Muscle of arm (tissue), 12 donors: ENCODE results near the gene TIMMDC1. TPM values are rescaled to one million over a fixed set of nuclear protein-coding genes. Genes with fewer than 3 reads are reported as not detected.
A peak's percentile ranks its signal among the peaks of the same experiment; 100 is the strongest.
"Not testable (repeated sequence)": the region's sequence is repeated elsewhere in the genome, so short reads cannot be mapped to it uniquely, and the experiment has no call there.

Source experiments
- DNase-seq: peaks from one replicate; pipeline ENCODE4 v3.0.0-alpha.2; 2013
- polyA plus RNA-seq, 12 donors: library from polyadenylated mRNA; unstranded; fragments of 120-200 nt; gene quantifications; one replicate each; pipeline ENCODE4 v1.2.1, GENCODE V29; 2013; ENCODE audit not compliant: insufficient read length in 12 of 12

TIMMDC1 gene
- polyA plus RNA-seq, 12 donors: 65.4 to 1,063 (median 80.6) TPM

GRCh38 chr3:119506631-119507030, 8.3 kb downstream of the TIMMDC1 start:
- DNase-seq: no peak

GRCh38 chr3:119507404-119507803, 9.1 kb downstream of the TIMMDC1 start:
- DNase-seq: no peak

DNA sequence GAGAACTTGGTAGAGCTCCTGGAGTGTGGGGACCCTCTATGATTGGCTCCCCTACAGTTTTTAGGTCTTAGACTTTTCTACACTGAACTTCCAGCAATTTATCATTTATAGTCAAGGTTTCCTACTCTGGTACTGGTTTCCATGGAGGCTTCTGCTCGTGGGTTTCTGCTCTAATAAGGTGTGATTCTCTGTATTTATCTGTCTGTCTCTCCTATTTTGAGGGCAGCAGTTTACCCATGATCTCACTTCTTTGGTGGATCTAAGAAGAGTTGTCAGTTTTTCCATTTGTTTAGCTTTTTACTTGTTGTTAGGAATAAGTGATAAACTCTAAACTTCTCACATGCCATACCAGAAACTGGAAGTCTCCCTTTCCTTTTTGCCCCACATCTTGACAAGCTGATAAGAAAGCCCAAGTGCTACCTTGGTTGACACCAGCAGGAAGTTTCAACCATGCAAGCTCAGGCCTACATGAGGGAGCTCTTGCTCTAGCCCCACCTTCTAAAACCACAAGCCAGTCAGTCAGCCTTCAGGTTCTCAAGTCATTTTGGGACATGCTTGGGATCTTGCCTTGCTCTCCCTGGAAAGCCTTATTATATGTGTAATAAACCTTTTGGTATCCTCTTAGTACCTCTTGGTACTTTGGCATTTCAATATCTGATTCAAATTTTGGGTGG, 10.0 kb downstream of the TIMMDC1 start:
- no peak for DNase-seq

DNA sequence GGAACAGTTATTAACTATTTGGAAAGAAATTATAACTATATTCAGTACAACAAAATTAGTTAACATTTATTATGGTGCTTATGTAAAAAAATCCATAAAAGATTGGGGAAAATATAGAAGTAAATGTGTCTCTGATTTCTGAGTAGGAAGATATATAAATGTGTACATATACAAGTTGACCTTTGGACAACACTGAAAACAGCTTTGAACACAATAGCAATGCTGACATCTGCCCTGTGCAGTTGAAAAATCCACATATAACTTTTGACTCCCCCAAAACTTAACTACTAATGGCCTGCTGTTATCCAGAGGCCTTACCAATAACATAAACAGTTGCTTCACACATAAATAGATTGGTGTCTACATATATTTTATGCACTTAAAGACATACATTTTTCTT, 12.3 kb downstream of the TIMMDC1 start:
- DNase-seq: no peak

DNA sequence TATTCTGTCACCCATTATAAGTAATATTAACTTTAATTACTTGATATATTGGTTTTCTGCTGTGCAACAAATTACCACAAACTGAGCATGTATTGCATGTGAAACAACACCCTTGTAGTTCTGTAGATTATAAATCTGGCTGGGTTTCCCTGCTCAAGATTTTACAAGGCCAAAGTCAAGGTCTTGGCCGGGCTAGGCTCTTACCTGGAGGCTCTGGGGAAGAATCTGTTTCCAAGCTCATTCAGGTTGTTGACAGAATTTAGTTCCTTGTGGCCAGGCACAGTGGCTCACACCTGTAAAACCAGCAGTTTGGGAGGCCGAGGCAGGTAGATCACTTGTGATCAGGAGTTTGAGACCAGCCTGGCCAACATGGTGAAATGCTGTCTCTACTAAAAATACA, 16.3 kb downstream of the TIMMDC1 start:
- no peak for DNase-seq

- DNase-seq: no peak
Observed at GRCh38 chr3:119517112-119517511, 18.8 kb downstream of the TIMMDC1 start.

DNA sequence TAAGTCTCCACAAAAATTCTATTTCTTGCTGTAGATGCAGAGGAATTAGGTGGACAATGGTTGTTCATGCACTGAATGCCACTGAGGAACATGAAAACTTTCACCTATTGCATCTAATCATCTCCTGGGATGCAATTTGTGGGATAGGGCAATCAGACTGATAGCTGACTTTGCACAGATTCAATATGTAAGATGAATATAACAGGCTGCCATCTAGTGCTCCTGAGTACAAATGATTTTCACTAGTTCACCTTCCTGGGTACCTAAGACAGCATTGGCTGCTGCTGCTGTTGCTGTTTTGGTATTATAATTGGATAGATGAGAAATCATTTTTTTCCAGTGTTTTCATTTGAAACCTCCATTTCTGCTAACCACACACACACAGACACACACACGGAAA, 19.7 kb downstream of the TIMMDC1 start:
- DNase-seq: no peak

DNA sequence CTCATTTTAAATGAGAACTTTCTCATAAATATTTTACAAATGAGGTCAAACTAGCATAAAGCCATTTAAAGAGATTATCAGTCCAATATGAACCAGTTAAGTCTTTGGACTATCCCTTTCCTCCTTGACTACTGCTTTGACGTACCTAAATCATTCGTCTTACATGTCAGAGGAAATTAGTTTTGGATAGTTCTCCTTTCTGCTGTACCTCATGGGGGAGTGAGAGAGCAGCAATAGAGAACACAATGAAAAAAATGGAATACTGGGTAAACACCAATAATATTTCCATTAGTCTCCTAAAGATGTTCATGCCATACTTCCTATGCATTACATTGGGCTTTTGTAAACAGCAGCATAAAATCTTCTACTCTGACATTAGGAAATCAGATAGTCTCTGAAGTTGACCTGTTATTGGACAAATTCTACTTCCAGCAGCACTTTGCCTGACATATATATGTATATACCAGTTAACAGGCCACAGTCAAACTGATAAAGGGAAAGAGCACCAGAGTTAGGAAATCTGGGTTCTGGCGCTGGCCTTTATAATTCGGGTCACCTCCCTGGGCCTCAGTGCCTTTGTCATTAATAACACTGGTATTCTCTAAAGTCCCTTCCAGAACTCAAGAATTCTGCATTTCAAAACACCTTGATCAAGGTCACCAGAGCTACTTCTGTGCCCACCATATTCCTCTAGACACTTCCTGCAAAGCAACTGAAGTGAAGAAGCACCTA, 26.8 kb downstream of the TIMMDC1 start:
- DNase-seq: peak; percentile 7

GRCh38 chr3:119527714-119528113, 29.4 kb downstream of the TIMMDC1 start:
- no peak for DNase-seq

DNA sequence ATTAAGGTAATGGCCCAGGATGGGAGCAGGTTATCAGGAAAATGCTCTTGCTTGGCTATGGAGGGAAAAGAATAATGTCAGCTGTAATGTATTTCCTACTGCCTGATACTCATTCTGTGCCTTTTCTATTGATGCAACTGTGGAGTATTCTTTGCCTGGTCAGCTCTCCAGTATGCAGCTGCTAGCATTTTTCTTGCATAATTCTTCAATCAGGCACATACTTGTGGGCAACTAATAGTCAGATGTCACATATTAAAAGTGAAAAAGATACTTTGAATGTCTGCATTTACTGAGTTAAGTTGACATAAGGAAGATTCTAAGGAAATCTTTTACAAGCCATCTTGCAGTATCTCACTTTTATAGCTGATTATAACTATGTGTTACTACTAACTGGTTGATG, 31.5 kb downstream of the TIMMDC1 start:
- no peak for DNase-seq

DNA sequence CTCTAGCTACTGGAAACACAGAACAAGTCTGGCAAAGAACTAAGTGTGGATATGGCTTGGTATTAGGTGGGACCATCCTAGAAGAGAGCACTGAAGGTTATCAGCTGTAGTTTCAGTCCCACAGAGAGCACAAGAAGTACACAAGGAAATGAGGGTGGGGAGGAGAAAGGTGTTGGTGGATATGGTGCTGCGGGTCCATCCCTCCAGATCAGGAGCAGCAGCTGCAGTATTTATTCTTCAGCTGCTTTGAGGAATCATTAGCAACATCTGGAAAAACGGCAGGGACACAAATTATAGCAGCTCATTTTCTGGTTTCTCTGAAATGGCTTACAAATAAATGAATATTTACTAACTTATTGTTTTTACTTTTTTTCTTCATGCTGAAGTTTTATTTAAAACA, 32.1 kb downstream of the TIMMDC1 start:
- DNase-seq: no peak

DNA sequence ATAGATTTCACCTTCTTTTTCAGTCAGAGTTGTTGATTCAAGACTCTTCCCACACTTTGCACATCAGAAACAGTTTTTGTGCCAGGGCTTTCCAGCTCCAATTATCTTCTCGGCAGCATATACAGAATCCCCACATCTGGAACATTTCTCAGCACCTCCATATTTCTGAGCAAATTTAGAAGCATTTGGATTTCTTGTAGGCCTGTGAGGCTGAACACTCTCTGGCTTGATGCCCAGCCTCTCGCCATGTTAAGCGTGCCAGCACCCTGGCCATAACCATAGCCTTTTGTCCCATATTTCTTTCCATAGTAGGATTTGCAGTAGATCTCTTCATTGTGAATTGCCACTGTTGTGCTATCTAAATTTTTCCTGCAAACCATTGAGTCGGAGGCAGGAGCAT, 32.8 kb downstream of the TIMMDC1 start:
- DNase-seq: no peak

DNA sequence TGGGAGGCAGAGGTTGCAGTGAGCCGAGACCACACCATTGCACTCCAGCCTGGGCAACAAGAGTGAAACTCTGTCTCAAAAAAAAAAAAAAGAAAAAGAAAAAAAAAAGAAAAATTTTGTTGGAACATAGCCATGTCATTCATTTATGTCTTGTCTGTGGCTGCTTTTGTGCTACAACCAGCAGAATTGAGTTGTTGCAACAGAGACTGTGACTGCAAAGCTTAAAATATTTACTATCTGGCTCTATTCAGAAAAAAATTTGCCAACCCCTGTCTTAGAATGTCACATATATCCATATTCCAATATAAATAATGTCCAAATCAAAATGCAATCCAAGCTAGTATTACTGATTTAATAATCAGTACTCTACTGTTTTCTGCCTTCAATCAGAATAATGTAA, 35.9 kb downstream of the TIMMDC1 start:
- no peak for DNase-seq

GRCh38 chr3:119536757-119537156, 38.4 kb downstream of the TIMMDC1 start:
- no peak for DNase-seq

GRCh38 chr3:119538772-119539171, 40.4 kb downstream of the TIMMDC1 start:
- no peak for DNase-seq

DNA sequence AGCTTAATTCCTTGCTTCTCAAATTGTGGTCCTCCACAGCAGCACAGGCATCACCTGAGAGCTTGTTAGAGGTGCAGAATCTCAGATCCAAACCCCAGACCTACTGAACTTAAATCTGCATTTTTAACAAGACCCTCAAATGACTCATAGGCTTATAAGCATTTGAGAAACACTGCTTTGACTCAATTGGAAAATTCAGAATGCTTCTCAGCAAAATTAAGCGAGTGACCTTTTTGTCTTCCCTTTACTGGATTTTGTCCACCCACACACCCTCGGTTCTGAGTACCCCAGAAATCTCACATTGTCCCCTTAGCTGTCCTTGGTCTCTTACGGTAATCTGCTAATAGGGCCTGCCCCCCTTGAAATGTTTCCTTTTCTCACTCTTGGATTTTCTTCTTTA, 43.2 kb downstream of the TIMMDC1 start:
- DNase-seq: no peak

- no peak for DNase-seq
Observed at GRCh38 chr3:119542168-119542767, 43.9 kb downstream of the TIMMDC1 start.

GRCh38 chr3:119543147-119543546, 44.8 kb downstream of the TIMMDC1 start:
- no peak for DNase-seq

DNA sequence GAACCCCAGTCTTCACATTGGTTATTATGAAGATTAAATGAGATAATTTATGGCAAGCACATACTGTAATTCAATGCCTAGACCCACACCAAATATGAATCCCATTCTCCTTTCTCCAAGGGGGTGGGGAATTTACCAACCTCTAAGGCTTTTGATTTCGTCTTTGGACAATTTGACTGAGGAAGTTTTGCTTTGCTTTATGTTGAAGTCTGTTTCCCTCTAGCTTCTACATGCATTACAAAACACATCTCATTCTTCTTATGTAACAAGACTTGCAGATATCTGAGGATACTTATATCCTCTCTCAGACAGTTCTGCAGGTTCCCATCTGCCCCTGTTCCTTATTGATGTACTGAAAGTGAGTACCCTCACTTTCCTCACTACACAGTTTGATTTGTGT, 48.9 kb downstream of the TIMMDC1 start:
- no peak for DNase-seq

DNA sequence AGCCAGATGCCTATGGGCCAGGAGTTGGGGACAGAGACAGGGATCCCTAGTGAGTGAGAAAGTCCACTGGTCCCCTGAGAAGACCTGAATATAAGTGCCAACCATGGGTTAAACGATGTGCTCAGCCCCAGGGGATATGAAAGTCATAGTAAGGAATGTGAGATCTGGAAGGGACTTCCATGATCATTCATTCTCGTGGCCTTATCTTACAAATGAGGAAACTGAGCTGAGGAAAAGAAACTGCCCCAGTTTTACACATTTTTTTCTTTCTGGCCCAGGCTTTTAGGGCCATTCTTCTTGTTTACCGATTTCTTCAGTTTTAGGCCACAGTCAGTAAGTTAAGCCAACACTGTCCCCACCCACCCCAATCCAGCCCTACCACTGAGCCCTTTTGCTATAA, 50.0 kb downstream of the TIMMDC1 start:
- DNase-seq: no peak

GRCh38 chr3:119550192-119550910, 52.0 kb downstream of the TIMMDC1 start:
- no peak for DNase-seq

GRCh38 chr3:119551598-119551997, 53.3 kb downstream of the TIMMDC1 start:
- no peak for DNase-seq

DNA sequence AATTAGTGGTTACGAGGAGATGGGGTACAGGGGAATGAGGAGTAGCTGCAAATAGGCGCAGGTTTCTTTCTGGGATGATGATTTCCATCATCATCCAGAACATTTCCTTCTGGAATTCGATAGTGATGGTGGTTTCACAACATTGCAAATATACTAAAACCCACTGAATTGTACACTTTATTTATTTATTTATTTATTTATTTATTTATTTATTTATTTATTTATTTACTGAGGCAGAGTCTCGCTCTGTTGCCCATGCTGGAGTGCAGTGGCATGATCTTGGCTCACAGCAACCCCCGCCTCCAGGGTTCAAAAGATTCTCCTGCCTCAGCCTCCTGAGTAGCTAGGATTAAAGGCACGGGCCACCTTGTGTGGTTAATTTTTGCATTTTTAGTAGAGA, 54.6 kb downstream of the TIMMDC1 start:
- not testable (repeated sequence) for DNase-seq
